ENCODE data around the gene SNX30. TPM values are rescaled to one million over a fixed set of nuclear protein-coding genes. Genes with fewer than 3 reads are reported as not detected.

SNX30 gene
- total RNA-seq, 2 donors from 2014 or later = 6.3 to 38.7 TPM

- Histone ChIP-seq H3K9me3 (no peaks in the 10 kb centered on the region), H3K4me1 (replicated peaks) (no peaks in the 10 kb centered on the region), H3K4me3 (no peak overlapping the region), H3K27ac (no peak overlapping the region), H3K27me3 (replicated peaks; ENCODE audit: insufficient read depth) (no peaks in the 10 kb centered on the region), H3K36me3 (no peaks in the 10 kb centered on the region)
- TF ChIP-seq POLR2A (IDR thresholded peaks at IDR 0.05) (no peak), POLR2AphosphoS5 (IDR thresholded peaks at IDR 0.05) (no peak)
- TF ChIP-seq, protein P1, sequence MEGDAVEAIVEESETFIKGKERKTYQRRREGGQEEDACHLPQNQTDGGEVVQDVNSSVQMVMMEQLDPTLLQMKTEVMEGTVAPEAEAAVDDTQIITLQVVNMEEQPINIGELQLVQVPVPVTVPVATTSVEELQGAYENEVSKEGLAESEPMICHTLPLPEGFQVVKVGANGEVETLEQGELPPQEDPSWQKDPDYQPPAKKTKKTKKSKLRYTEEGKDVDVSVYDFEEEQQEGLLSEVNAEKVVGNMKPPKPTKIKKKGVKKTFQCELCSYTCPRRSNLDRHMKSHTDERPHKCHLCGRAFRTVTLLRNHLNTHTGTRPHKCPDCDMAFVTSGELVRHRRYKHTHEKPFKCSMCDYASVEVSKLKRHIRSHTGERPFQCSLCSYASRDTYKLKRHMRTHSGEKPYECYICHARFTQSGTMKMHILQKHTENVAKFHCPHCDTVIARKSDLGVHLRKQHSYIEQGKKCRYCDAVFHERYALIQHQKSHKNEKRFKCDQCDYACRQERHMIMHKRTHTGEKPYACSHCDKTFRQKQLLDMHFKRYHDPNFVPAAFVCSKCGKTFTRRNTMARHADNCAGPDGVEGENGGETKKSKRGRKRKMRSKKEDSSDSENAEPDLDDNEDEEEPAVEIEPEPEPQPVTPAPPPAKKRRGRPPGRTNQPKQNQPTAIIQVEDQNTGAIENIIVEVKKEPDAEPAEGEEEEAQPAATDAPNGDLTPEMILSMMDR (IDR thresholded peaks at IDR 0.05) = no peak
- WGBS = 42% methylated on average over 5 of the region's 5 CpGs
- intact Hi-C loops (cut with DNase I) = no loop called here
- DNase-seq (ENCODE audit: low spot score) = no peak
Measured at GRCh38 chr9:112755016-112755427, 4.5 kb downstream of the SNX30 start.

GRCh38 chr9:112755675-112756074 lies 5.1 kb downstream of the SNX30 start:
- DNase-seq (ENCODE audit: low spot score) = no peak
- H3K9me3 ChIP-seq = no peaks in the 10 kb centered on the region
- no peaks in the 10 kb centered on the region for H3K36me3 ChIP-seq
- no peak overlapping the region for H3K27ac ChIP-seq
- no peak overlapping the region for H3K4me3 ChIP-seq
- WGBS = 51% methylated on average over 4 of the region's 4 CpGs
- no peak for TF ChIP-seq POLR2AphosphoS5 (IDR thresholded peaks at IDR 0.05)
- TF ChIP-seq POLR2A (IDR thresholded peaks at IDR 0.05) = no peak
- TF ChIP-seq, protein P1 (IDR thresholded peaks at IDR 0.05) = no peak
- no peaks in the 10 kb centered on the region for H3K27me3 ChIP-seq (replicated peaks; ENCODE audit: insufficient read depth)
- intact Hi-C loops (cut with DNase I) = no loop called here
- H3K4me1 ChIP-seq (replicated peaks) = no peaks in the 10 kb centered on the region

DNA sequence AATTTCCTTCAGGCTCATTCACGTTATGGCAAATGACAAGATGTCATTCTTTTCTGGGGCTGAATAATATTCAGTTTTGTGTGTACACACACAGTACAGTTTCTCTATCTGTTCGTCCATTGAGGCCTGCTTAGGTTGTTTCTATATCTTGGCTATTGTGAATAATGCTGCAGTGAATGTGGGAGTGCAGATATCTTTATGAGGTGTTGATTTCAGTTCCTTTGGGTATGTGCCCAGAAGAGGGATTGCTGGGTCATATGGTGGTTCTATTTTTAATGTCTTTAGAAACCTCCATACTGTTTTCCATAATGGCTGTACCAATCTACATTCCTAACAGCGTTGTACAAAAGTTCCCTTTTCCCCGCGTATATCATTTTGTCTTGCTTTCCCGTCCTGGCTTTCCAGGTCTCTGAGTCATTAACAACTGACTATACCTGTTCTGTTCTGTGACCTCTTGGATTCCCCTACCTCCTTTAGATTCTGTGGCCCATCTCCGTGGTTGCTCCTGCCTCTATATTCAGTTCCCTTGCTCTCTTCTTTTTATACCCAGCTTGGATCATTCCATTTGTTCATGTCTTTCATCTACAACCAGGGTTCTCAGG lies 6.8 kb downstream of the SNX30 start:
- Histone ChIP-seq H3K4me3 (no peak overlapping the region), H3K4me1 (replicated peaks) (no peaks in the 10 kb centered on the region), H3K36me3 (no peaks in the 10 kb centered on the region), H3K9me3 (no peaks in the 10 kb centered on the region), H3K27me3 (replicated peaks; ENCODE audit: insufficient read depth) (no peaks in the 10 kb centered on the region), H3K27ac (no peak overlapping the region)
- intact Hi-C loops (cut with DNase I) = no loop called here
- no peak for TF ChIP-seq POLR2AphosphoS5 (IDR thresholded peaks at IDR 0.05)
- TF ChIP-seq POLR2A (IDR thresholded peaks at IDR 0.05) = no peak
- TF ChIP-seq, protein P1 (IDR thresholded peaks at IDR 0.05) = no peak
- 66% methylated on average over 7 of the region's 7 CpGs for whole genome bisulfite sequencing
- DNase-seq (ENCODE audit: low spot score) = no peak

DNA sequence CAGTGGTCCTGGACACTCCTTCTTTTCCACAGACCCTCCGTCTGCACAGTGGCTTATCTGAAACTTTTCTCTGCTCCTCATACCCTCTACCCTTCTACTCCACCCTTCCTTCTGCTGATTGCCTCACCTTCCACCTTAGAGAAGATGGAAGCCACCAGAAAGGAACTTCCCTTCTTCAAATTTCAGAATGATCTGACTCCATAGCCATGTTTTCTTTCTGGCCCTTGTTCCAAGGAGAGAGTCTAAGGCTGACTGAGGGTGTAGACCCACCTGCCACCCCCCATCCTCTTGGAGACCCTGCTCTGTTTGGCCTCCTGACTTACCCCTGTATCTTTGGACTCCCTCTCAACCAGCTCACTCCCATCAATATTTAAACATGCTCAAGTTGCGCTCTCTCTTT lies 7.4 kb downstream of the SNX30 start:
- H3K36me3 ChIP-seq = no peaks in the 10 kb centered on the region
- no peak for DNase-seq (ENCODE audit: low spot score)
- intact Hi-C loops (cut with DNase I) = no loop called here
- TF ChIP-seq POLR2A (IDR thresholded peaks at IDR 0.05) = no peak
- TF ChIP-seq, protein P1 (IDR thresholded peaks at IDR 0.05) = no peak
- TF ChIP-seq POLR2AphosphoS5 (IDR thresholded peaks at IDR 0.05) = no peak
- H3K27me3 ChIP-seq (replicated peaks; ENCODE audit: insufficient read depth) = no peaks in the 10 kb centered on the region
- H3K9me3 ChIP-seq = no peaks in the 10 kb centered on the region
- H3K4me3 ChIP-seq = no peak overlapping the region
- no peaks in the 10 kb centered on the region for H3K4me1 ChIP-seq (replicated peaks)
- WGBS = 96% methylated on average over 2 of the region's 2 CpGs
- H3K27ac ChIP-seq = no peak overlapping the region

DNA sequence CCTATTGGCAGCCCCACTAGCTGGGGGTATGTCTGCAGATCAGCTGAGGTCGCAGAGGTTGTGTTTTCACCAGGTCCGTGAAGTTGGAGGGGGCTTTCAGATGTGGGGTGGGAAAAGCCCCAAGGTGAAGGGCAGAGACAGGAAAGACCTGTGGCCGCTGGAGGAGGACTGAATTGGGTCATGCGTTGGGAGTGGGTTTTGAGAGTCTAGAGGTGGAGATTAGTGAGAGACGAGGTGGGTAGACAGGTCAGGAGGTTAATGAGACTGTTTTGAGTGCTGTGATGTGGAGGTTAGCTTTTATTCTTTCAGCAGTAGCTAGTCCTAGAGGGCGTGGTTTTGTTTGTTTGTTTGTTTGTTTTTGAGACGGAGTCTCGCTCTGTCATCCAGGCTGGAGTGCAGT lies 10.3 kb downstream of the SNX30 start:
- intact Hi-C loops (cut with DNase I) = no loop called here
- Histone ChIP-seq H3K27ac (no peak overlapping the region), H3K36me3 (no peaks in the 10 kb centered on the region), H3K4me1 (replicated peaks) (no peaks in the 10 kb centered on the region), H3K4me3 (no peak overlapping the region), H3K27me3 (replicated peaks; ENCODE audit: insufficient read depth) (no peaks in the 10 kb centered on the region), H3K9me3 (no peaks in the 10 kb centered on the region)
- no peak for DNase-seq (ENCODE audit: low spot score)
- TF ChIP-seq, protein P1 (IDR thresholded peaks at IDR 0.05) = no peak
- no peak for TF ChIP-seq POLR2AphosphoS5 (IDR thresholded peaks at IDR 0.05)
- no peak for TF ChIP-seq POLR2A (IDR thresholded peaks at IDR 0.05)
- WGBS = 85% methylated on average over 8 of the region's 8 CpGs

All from prostate gland (tissue), 2 donors.